HFFc6 (cell line): Measurements from ENCODE around the gene STRN4. TPM values are rescaled to one million over a fixed set of nuclear protein-coding genes. Genes with fewer than 3 reads are reported as not detected.
"Not testable (repeated sequence)": the region's sequence is repeated elsewhere in the genome, so short reads cannot be mapped to it uniquely, and the experiment has no call there.

ENCODE experiments used
- DNase-seq: peaks from one replicate; pipeline ENCODE4 v3.0.0-alpha.2; 2018
- H3K27ac Mint-ChIP-seq: 2 replicates; pipeline ENCODE4 v1.8.0; 2020; ENCODE audit warnings: mild to moderate bottlenecking, mixed read lengths
- H3K27me3 Mint-ChIP-seq: 2 replicates; pipeline ENCODE4 v1.8.0; 2021; ENCODE audit warnings: mild to moderate bottlenecking, moderate library complexity, mixed read lengths; ENCODE audit not compliant: insufficient read depth
- H3K36me3 Mint-ChIP-seq: 2 replicates; pipeline ENCODE4 v1.8.0; 2021; ENCODE audit warnings: low read depth, mixed read lengths
- H3K4me1 Mint-ChIP-seq: 2 replicates; pipeline ENCODE4 v1.8.0; 2020; ENCODE audit warnings: low read depth, mixed read lengths
- H3K4me3 Mint-ChIP-seq: 2 replicates; pipeline ENCODE4 v1.8.0; 2020; ENCODE audit warnings: mild to moderate bottlenecking, moderate library complexity, mixed read lengths
- H3K9me3 Mint-ChIP-seq: 2 replicates; pipeline ENCODE4 v1.8.0; 2020; ENCODE audit warnings: mild to moderate bottlenecking, mixed read lengths
- CTCF ChIP-seq: fragments of 200-600 bp; sonication (generic); IDR thresholded peaks from 2 replicates; pipeline ENCODE4 v1.5.0; 2021; ENCODE audit warnings: antibody characterized with exemption, mild to moderate bottlenecking
- total RNA-seq, 6 experiments: library from RNA; stranded (reverse); fragmentation: NEBNext Ultra II Directional; extraction: Animal tissue kit (Norgen Biotek cat#: 25700); gene quantifications; 2 replicates in 1 of 6; 3 replicates in 5 of 6; pipeline ENCODE4 v1.2.3, GENCODE V29; 2021

The STRN4 gene
- total RNA-seq, 6 experiments from 2014 or later = 53.6 to 60.8 (median 58.3) TPM

- Mint-ChIP-seq H3K27me3 (no peaks in the 10 kb centered on the region), H3K27ac (no peak overlapping the region), H3K36me3 (peaks cover 6% of the 10 kb centered on the region; the same call in 1 of the 2 replicates), H3K4me1 (peaks cover 27% of the 10 kb centered on the region), H3K9me3 (no peaks in the 10 kb centered on the region), H3K4me3 (no peak overlapping the region)
- no peak for TF ChIP-seq CTCF
- DNase-seq = no peak
Measured at GRCh38 chr19:46764817-46765291, 18.6 kb upstream of the STRN4 start.

- peaks cover 29% of the 10 kb centered on the region for H3K4me1 Mint-ChIP-seq
- no peak overlapping the region for H3K4me3 Mint-ChIP-seq
- H3K27me3 Mint-ChIP-seq = no peaks in the 10 kb centered on the region
- H3K9me3 Mint-ChIP-seq = no peaks in the 10 kb centered on the region
- no peak overlapping the region for H3K27ac Mint-ChIP-seq
- H3K36me3 Mint-ChIP-seq = peaks cover 6% of the 10 kb centered on the region; the same call in 1 of the 2 replicates
- no peak for DNase-seq
- no peak for TF ChIP-seq CTCF
Measured at GRCh38 chr19:46762245-46762890, 16.1 kb upstream of the STRN4 start.

GRCh38 chr19:46761418-46761831 is 15.2 kb upstream of the STRN4 start:
- H3K4me1 Mint-ChIP-seq = peaks cover 29% of the 10 kb centered on the region
- H3K27ac Mint-ChIP-seq = peak overlapping the region; percentile 91
- H3K9me3 Mint-ChIP-seq = no peaks in the 10 kb centered on the region
- DNase-seq = peak; percentile 22
- H3K4me3 Mint-ChIP-seq = no peak overlapping the region
- 0 out of 2 replicates have a peak, but pooled peaks cover under 1% of the 10 kb centered on the region for H3K36me3 Mint-ChIP-seq
- TF ChIP-seq CTCF = no peak
- no peaks in the 10 kb centered on the region; the same call in 1 of the 2 replicates for H3K27me3 Mint-ChIP-seq

GRCh38 chr19:46760897-46761296 is 14.6 kb upstream of the STRN4 start:
- H3K27me3 Mint-ChIP-seq, H3K4me3 Mint-ChIP-seq, H3K36me3 Mint-ChIP-seq, H3K9me3 Mint-ChIP-seq, DNase-seq: not testable (repeated sequence)
- Mint-ChIP-seq H3K4me1 (peaks cover 29% of the 10 kb centered on the region), H3K27ac (peak overlapping the region; percentile 91)

- H3K27ac Mint-ChIP-seq = peak overlapping the region; percentile 91
- DNase-seq = no peak
- H3K4me1 Mint-ChIP-seq = peaks cover 29% of the 10 kb centered on the region
- TF ChIP-seq CTCF = no peak
- no peaks in the 10 kb centered on the region; the same call in 1 of the 2 replicates for H3K27me3 Mint-ChIP-seq
- no peaks in the 10 kb centered on the region for H3K9me3 Mint-ChIP-seq
- H3K36me3 Mint-ChIP-seq = no peaks in the 10 kb centered on the region
- peak overlapping the region; percentile 19; the same call in 1 of the 2 replicates for H3K4me3 Mint-ChIP-seq
Measured at GRCh38 chr19:46760363-46760762, 14.1 kb upstream of the STRN4 start.

- H3K27me3 Mint-ChIP-seq = no peaks in the 10 kb centered on the region; the same call in 1 of the 2 replicates
- H3K4me1 Mint-ChIP-seq = peaks cover 34% of the 10 kb centered on the region
- H3K9me3 Mint-ChIP-seq = no peaks in the 10 kb centered on the region
- H3K4me3 Mint-ChIP-seq = peak overlapping the region; percentile 19; the same call in 1 of the 2 replicates
- peak; percentile 94 for DNase-seq
- H3K27ac Mint-ChIP-seq = peak overlapping the region; percentile 91
- no peaks in the 10 kb centered on the region for H3K36me3 Mint-ChIP-seq
- no peak for TF ChIP-seq CTCF
Measured at GRCh38 chr19:46759817-46760333, 13.6 kb upstream of the STRN4 start.
